ENCODE measurements around the gene DOCK3. TPM values are rescaled to one million over a fixed set of nuclear protein-coding genes. Genes with fewer than 3 reads are reported as not detected.

DOCK3 gene
- total and polyA plus RNA-seq, 2 donors (not counting 3 experiments of a cell fraction or from before 2014, with no cell fraction given): 0.08 to 0.13 TPM

DNA sequence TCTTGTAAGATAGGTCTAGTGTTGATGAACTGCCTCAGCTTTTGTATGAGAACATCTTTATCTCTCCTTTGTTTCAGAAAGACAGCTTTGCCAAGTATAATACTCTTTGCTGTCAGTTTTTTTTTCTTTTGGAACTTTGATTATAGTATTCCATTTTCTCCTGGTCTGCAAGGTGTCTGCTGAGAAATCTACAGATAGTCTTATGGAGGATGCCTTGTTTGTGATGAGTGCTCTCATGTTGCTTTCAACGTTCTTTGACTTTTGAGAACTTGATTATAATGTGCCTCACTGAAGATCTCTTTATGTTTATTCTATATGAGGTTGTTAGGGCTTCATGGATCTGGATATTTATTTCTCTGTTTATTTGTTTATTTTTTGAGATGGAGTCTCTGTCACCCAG, 60.3 kb downstream of the DOCK3 start:
- ChIA-PET CTCF (no interaction called here), POLR2A (no interaction called here)
- no peaks in the 10 kb centered on the region for H3K36me3 ChIP-seq (ENCODE audit: control insufficient read depth in 2 of 2, extremely low read depth in 1 of 2, insufficient read depth in 2 of 2, low read length in 2 of 2)
- no peaks in the 10 kb centered on the region for H4K20me1 ChIP-seq (replicated peaks; ENCODE audit: control insufficient read depth, extremely low read depth, insufficient read depth, low read length)
- H3K27ac ChIP-seq (ENCODE audit: insufficient read depth, low read depth, low read length): no peak overlapping the region
- no peak for TF ChIP-seq POLR2A (IDR thresholded peaks at IDR 0.05; ENCODE audit: low read depth, low read length)
- no peak for TF ChIP-seq FOS (IDR thresholded peaks at IDR 0.05; ENCODE audit: borderline replicate concordance, insufficient read depth, low read length)
- TF ChIP-seq EZH2 (IDR thresholded peaks at IDR 0.05; ENCODE audit: borderline replicate concordance, low read depth, low read length, severe bottlenecking): no peak
- TF ChIP-seq MYC (IDR thresholded peaks at IDR 0.05; ENCODE audit: low read depth, low read length): no peak
- no peak for TF ChIP-seq POLR2AphosphoS5 (IDR thresholded peaks at IDR 0.05; ENCODE audit: insufficient read depth, low read depth, low read length)
- TF ChIP-seq, protein P1, sequence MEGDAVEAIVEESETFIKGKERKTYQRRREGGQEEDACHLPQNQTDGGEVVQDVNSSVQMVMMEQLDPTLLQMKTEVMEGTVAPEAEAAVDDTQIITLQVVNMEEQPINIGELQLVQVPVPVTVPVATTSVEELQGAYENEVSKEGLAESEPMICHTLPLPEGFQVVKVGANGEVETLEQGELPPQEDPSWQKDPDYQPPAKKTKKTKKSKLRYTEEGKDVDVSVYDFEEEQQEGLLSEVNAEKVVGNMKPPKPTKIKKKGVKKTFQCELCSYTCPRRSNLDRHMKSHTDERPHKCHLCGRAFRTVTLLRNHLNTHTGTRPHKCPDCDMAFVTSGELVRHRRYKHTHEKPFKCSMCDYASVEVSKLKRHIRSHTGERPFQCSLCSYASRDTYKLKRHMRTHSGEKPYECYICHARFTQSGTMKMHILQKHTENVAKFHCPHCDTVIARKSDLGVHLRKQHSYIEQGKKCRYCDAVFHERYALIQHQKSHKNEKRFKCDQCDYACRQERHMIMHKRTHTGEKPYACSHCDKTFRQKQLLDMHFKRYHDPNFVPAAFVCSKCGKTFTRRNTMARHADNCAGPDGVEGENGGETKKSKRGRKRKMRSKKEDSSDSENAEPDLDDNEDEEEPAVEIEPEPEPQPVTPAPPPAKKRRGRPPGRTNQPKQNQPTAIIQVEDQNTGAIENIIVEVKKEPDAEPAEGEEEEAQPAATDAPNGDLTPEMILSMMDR (IDR thresholded peaks at IDR 0.05; ENCODE audit: extremely low read depth in 1 of 2, insufficient read depth in 1 of 2, low read depth in 1 of 2, low read length in 2 of 2): no peak
- no peak for TF ChIP-seq JUN (IDR thresholded peaks at IDR 0.05; ENCODE audit: borderline replicate concordance, insufficient read depth, insufficient read length, low read depth)
- TF ChIP-seq, protein P2, sequence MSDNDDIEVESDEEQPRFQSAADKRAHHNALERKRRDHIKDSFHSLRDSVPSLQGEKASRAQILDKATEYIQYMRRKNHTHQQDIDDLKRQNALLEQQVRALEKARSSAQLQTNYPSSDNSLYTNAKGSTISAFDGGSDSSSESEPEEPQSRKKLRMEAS (IDR thresholded peaks at IDR 0.05; ENCODE audit: insufficient read depth, insufficient read length): no peak
- no peak for TF ChIP-seq GATA2 (IDR thresholded peaks at IDR 0.05; ENCODE audit: insufficient read depth, insufficient read length, low read depth, low read length)
- H2AFZ ChIP-seq (ENCODE audit: low read depth, low read length): no peak overlapping the region
- dilution Hi-C loops (cut with MboI; ENCODE audit: extremely low pct_ligation_motif_present, low sequenced_read_pairs): no loop called here
- H3K4me1 ChIP-seq (ENCODE audit: control insufficient read depth, extremely low read depth, insufficient read depth, low read length): no peaks in the 10 kb centered on the region
- H3K9me3 ChIP-seq (replicated peaks; ENCODE audit: control insufficient read depth, insufficient read depth, low read length): no peaks in the 10 kb centered on the region
- no peak overlapping the region for H3K4me3 ChIP-seq (replicated peaks in 1 of 3; ENCODE audit: insufficient read depth in 1 of 3, low read depth in 1 of 3, low read length in 3 of 3)
- no peak overlapping the region for H3K9ac ChIP-seq (replicated peaks; ENCODE audit: extremely low read depth, insufficient read depth, low read length)
- no peak overlapping the region for H3K4me2 ChIP-seq (ENCODE audit: insufficient read depth, low read length)
- intact Hi-C loops (cut with micrococcal nuclease): no loop called here
- no TSS peak for BruUV-seq (replicated peaks)
- H3K27me3 ChIP-seq (ENCODE audit: control insufficient read depth in 2 of 2, insufficient read depth in 2 of 2, low read length in 2 of 2): no peaks in the 10 kb centered on the region
- H3K9me1 ChIP-seq (replicated peaks; ENCODE audit: control insufficient read depth, extremely low read depth, insufficient read depth, low read length): no peaks in the 10 kb centered on the region
- FAIRE-seq (no peak), DNase-seq (ENCODE audit: low read depth, low spot score) (no peak)
- no peaks in the 10 kb centered on the region for H3K79me2 ChIP-seq (ENCODE audit: control insufficient read depth, insufficient read depth, low read length)

Measured in endothelial cell of umbilical vein (primary cell).